HG03159 (cell line): ENCODE data around the gene PLXDC1.

Experiments
- ATAC-seq: cut with Tn5 transposase; IDR thresholded peaks from one replicate; pipeline ENCODE4 v1.9.1; 2021; ENCODE audit warnings: mild to moderate bottlenecking, moderate library complexity; ENCODE audit not compliant: unreplicated experiment

PLXDC1 gene

DNA sequence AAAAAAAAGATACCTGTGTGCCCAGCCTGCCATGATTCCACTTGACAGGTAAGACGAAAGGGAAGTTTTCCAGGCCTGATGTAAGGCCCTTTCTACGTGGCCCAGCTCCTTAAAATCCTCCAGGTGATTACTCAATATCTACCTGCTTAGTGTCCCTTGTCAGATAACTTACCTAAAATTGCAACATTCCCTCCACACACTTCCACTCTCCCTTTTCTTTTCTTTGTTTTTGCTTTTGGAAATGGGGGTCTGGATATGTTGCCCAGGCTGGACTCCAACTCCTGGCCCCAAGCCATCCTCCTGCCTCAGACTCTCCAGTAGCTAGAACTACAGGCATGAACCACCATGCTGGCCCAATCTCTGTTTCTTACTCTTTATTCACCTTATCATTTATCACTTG lies 7.2 kb upstream of the PLXDC1 start:
- no peak for ATAC-seq

DNA sequence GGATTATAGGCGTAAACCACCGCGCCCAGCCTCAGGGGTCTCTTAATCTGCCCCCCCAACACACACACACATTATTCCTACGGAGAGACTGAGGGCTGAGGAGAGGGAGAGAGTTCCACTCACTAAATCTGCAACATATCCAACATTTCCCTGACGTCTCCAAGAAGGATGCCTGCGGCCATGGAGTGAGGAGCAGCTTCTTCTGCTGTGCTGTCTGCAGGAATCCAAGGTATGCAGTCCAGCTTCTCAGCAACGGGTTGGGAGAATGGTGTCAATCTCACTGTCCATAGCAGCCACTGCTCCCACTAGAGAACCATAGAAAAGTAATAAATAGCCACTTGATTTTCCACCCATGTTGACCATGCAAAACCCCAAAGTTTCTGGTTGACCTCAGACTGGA lies 5.1 kb upstream of the PLXDC1 start:
- ATAC-seq = no peak

DNA sequence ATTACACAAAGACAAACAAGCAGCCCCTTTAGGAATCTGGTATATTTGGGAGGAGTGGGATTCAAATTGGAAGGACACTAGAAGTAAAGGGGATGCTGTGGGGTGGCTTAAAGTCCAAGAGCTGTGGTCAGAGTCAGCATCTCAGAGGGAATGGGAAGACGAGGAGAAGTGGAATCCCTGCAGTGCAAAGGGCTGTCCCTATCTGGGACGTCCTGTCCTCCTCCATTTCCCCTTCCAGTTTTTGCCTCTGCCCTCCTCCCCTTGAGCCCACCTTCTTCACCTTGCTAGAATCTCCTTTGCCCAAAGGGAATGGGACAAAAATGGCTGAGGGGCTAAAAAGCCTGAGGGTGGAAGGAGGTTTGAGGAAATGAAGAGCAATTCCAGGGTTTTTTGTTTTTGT lies 4.2 kb upstream of the PLXDC1 start:
- ATAC-seq = no peak

DNA sequence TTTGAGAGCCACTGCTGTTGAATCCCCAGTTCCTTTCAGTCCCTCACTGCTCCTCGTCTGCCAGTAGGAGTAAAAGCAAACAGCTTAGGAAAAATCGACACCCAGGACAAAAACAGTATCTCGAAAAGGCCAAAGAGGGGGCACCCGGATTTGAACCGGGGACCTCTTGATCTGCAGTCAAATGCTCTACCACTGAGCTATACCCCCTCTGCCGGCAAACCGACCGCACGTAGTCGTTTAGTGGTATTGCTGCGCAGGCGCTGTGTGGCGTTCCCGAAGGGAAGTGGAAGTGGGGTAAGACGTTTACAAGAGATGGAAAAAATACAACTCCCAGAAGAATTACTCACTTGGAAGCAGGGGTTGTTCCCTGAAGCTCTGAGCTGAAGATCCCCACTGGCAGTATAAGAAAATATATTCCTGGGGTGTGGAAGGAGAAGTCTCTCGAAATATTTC lies 2.2 kb upstream of the PLXDC1 start:
- ATAC-seq = peak; percentile 59

DNA sequence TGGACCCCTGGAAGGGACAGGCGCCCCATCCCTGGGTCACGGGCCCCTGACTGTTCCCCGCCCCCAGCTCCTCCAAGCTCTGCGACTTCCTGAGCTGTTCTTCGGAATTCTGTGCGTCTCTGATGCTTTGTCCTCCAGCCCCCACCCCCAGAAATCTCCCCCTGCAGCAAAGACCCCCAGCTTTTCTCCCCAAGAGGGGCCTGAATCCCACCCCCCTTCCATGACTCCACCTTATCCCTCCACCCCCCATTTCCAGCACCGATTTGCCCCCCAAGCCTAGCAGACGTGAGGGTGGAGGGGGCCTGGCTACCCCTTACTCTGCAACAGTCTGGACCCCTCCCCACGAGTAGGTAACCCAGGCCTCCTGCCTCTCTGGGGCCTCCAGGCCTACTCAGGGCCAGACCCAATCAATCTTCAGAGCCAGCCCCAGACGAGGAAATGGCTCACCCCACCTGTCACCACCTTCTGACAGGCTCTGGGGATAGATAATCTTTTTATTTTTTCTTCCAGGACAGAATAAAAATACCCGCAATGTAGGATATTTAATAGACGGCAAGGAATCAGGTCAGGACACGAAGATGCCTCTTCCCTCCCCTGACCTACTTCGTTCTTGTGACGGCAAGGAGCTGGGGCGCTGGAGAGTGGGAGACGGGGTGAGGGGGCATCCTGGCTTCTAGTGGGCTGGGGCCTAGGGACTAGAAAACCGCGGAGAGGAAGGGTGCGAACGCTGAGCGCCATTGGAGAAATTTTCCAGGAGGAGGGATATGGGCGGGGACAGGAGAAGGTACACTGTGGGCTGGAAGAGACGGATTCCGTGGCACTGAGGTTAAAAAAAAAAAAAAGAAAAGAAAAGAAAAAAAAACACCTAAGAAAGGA lies 744 bp upstream of the PLXDC1 start:
- no peak for ATAC-seq

DNA sequence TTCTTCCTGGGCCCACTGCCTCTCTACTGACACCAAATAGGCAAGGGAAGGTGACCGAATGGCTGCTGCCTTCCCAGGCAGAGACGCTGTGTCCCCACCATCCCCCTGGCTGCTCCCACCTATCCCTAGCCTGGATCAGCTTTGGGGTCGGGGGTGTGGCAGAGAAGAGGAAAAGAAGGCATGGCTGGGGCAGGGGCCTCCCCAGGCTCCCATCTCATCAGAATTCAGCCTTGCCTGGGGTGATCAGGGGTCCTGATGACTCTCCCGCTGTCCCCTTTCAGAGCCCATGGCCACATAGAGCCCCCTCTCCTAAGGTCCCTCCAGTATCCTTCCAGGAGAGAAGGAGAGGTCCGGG lies 665 bp downstream of the PLXDC1 start:
- no peak for ATAC-seq

DNA sequence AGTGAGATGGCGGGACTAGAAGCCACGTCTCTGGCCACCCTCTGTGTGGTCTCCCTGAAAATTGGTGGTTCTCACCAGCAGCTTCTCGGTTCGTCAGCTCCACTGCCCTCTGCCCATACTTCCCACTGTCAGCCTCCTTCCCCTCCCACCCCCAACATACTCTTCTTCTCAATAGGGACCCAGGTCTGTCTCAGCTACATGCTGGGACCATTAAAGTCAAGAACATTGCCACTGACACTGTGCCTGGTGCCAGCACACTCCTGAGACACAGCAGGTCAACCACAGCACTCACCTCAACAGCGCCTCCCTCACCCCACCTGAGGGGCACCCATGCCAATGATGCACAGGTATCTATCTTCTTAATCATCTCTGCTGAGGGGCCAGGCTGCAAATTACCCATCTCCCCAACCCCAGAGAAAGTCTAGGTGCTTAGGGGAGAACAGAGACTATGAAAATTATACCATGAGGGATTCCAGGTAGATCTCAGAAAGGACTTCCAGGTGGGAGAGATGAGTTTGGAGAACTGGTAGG lies 1.3 kb downstream of the PLXDC1 start:
- ATAC-seq = no peak

DNA sequence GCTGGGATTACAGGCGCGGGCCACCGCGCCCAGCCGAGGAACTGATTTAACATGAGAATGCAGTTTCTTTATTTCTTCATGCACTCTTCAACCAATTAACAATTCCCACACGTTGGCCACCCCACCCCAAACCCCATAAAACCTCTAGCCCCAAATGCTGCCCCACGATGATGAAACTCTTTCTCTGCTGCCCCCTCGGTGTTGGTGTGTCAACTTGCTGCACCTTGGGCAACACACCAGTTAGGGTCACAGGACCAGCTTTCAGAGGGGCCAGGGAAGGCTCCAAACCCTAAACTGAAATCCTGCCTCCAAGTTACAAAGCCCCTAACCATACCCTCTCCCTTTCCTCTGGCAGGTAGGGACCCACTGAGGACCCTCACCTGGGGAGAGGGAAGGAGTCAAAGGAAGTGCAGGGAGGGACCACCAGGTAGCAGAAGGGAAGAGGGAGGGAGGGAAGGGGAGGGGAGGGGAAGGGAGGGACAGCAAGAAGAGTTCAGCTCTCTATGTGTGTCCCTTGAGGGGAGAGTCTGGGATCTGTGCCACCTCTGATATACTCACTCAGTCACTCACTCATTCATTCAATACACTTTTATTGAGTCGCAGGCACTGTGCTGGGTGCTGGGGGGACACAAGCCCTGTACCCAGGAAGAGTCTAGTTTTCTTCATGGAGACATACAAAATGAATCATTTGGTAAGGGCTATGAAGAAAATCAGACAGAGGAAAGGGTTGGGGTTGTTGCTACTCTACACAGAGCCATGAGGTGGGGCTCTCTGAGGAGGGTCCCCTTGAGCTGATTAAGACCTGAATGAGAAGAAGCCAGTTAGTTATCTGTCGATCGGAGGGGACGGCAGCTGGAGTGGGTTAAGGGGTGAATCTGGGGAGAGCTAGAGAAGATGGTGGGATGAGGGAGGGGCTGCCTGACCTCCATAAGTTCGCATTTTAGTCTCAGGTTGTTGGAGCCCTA lies 3.9 kb downstream of the PLXDC1 start:
- no peak for ATAC-seq

DNA sequence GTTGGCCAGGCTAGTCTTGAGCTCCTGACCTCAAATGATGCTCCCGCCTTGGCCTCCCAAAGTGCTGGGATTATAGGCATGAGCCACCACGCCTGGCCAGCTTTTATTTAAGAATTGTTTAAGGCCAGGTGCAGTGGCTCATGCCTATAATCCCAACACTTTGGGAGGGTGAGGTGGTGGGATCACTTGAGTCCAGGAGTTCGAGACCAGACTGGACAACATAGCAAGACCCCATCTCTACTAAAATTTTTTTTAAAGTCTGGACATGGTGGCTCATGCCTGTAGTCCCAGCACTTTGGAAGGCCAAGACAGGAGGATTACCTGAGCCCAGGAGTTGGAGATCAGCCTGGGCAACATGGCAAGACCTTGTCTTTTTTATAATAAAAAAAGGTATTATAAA lies 5.2 kb downstream of the PLXDC1 start:
- ATAC-seq = no peak

DNA sequence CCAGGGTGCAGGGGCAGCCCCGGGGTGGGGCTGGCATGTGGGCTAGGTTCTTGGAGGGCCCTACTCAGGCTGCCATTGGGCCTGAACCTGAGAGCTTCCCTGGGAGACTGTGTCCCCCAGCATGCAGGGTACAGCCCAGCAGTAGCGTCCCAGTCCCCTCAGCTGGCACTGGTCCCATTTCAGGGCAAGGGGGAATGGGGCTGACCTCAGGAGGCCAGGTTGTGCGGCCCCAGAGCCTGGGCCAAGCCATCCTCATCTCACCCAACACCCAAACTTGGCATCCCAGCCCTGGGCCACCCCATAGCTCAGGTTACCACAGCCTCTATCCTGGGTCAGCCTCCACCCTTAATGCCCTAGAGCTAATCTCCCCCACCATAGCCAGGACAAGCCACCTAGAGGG lies 6.3 kb downstream of the PLXDC1 start:
- ATAC-seq = no peak

DNA sequence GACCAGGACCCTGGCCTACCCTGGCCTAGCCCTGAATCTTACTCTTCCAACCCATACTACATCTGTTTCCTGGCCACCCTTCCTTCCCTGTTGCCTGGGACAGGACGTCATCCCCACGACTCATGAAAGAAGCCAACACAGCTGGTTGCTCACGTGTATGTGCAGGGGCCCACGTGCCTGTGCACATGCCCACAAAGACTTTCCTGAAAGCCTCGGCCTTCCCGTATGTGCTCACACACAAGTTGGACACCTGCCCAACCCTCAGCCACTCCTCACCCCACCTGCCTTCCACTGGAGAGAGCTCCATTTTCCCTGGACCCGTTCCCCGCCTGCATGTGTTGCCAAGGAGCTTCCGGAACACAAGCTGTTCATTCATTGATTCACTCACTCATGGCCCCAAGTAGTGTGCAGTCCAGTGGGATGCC lies 7.0 kb downstream of the PLXDC1 start:
- no peak for ATAC-seq

DNA sequence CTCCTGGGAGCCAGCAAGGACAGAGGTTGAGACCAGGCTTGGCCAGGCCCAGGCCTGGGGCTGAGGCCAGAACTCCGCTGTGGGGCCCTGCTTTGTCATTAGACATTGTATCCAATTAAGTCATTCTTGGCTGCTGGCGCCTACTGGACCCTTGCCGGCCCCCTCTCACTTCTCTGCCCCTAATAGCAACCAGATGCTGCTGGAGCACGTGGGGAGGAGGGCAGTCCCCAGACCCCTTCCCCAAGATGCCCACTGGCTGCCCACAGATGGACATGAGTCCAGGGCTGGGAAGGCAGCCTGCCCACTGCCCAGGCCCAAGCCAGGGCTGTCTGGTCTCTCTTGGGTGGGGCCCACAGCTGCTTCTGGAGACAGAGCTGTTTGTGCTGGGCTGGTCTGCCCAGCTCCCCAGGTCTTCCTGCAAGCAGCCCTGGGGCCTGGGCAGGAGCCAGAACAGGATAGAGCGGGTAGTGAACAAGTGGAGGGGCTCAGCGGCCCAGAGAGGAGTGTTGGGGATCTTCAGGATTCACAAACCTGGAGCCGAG lies 7.8 kb downstream of the PLXDC1 start:
- no peak for ATAC-seq

DNA sequence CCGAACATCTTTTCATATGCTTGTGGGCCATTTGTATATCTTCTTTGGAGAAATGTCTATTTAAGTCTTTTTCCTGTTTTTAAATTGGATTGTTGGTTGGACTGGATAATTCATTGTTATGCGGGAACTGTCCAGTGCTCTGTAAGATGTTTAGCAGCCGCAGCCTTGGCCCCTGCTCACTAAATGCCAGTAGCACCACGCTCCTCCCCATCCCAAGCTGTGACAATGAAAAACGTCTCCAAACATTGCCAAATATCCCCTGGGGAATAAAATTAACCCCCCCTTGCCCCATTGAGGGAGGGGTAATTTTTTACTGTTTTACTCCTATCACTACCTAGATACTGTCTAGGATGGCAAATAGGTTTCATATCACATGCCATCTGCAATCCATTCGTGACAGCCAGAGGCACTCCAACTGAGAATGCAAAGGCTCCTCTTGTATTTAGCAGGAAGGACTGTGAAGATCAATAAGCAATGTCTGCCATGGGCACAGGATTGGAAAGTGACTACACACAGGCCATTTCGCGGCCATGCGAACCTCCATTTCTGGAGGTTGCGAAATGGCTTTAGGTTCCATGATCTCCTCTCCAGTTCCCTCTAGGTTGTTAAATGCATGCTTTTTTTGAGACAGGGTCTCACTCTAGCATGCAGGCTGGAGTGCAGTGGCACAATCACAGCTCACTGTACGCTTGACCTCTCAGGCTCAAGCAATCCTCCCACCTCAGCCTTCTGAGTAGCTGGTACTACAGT lies 9.3 kb downstream of the PLXDC1 start:
- ATAC-seq = no peak

DNA sequence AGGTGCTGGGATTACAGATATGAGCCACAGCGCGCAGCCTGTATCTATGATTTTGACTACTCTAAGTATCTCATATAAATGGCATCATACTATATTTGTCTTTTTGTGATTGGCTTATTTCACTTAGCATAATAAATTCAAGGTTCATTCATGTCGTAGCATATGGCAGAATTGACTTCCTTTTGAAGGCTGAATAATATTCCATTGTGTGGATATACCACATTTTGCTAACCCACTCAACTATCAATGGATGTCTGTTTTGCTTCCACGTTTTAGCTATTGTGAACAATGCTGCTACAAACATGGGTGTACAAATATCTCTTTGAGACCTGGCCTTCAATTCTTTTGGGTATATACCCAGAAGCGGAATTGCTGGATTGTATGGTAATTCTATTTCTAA lies 10.1 kb downstream of the PLXDC1 start:
- no peak for ATAC-seq

DNA sequence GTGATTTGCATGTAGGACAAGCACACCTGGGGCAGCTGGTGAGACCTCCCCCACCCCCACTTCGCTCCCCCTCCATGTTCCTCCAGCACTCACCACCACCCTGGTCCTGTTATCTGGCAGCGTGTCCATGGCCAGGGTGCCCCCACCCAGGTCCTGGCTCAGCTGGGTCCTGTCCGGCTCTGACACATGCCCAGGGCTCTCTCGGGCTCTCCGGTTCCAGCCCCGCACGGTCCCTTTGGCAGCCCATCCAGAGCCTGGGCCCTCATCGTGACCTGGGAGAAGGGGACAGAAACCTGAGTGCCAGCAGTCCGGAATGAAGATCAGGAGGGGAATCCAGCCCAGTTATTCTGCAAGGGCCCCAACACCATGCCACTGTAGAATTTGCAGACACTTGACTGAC lies 11.9 kb downstream of the PLXDC1 start:
- no peak for ATAC-seq

DNA sequence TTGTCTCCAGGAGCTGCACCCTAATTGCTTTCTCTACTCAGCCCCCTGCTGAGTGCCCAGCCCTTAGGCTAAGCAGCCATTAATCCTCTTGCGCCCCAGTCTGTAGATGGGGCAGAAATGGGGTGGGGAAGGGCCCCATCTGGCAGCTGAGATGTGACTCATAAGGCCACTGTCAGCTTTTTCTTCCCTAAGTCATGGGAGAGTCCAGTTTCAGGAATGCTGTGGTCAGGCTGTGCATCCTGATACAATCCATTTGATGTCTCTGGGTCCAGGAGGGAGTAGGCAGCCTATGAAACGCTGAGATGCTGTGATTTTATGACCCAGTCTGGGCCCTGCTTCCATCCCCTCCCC lies 12.3 kb downstream of the PLXDC1 start:
- no peak for ATAC-seq

DNA sequence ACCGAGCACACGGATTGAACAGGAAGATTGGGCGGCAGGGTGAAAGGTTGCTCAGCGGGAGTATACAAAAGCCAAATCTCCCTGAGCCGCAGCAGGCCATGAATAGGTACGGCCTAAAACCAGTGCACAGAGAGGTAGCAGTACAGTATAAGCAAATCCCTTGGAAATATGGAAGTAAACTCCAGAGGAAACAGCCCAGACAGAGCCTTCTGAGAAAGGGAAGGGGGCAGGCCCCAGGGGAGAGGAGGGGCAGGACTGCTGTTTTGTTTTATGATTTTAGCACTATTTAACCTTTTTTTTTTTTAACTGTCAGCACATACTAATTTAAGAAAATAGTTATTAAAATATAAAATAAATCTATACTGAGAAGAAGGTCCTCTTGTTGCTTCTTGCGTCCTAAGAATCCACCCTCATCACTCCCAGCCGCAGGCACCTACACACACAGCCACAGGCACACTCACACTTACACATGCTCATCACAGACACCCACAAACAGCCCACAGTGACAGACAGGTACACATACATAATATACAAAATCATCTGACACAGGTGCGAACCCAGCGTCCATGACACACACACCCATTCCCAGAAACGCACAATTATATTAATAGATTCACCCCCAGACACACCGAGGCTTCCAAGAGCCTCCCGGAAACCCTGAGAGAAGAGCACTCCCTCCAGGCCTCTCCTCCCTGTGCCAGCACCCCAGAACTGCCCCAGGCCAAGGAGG lies 12.8 kb downstream of the PLXDC1 start:
- ATAC-seq = no peak

DNA sequence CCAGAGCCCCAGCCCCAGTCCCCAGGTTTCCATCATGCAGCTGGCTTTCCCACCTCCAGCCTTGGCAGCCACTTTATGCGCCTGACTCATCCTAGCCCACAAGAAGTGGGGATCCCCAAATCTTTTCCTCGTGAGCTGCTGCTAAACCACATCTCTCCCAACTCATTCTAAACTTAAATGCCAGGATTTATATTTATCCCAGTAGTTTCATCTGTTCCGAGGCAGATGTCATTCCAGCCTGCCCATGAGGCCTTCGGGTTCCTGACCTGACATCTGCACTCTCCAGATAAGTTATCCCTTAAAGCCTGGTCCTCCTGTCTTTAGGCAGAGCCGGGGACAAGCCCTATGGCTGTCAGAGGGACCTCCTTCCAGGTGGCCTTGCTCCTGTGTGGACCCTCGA lies 16.6 kb downstream of the PLXDC1 start:
- ATAC-seq = no peak

DNA sequence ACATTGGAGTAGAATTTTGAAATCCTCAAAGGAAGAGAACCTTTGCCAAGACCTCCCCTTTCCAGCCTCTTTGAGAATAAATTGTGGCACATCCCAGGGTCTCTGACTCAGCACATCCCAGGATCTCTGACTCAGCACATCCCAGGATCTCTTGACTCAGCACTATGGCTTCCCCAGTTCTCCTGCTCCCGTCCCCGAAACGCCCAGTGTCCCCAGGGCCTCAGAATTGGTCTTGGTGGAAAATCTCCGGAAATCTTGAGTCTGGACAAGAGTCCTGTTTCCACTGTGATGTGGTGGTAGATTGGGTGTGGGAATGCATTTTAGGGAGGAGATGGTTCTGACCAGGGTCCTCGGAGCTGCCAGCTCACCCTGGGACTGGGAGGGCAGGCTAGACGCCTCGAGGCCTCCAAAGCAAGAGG lies 19.2 kb downstream of the PLXDC1 start:
- no peak for ATAC-seq

DNA sequence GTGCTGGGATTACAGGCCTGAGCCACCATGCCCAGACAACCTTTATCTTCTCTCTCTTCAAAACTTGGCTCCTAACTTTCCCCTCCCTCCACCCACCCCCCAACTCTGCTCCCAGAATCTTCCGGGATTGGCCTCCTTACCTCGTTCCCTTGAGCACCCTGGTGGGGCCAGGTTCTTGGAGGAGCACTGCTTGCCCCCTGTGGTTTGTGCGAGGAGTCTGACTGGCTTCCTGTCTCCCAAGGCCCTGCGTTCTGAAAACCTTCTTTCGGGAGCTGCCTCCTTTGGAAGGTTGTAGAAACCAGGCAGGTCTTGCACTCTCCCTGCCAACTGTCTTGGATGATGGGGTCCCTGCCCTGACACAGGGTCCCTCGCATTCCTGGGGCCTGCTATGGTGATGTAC lies 19.8 kb downstream of the PLXDC1 start:
- ATAC-seq = no peak
